GM23338 (cell line): ENCODE data around the gene HLCS.

Source experiments
- EZH2 ChIP-seq: fragments of 200-600 bp; sonication (generic); IDR thresholded peaks from one replicate; pipeline ENCODE4 v1.8.0; 2017; ENCODE audit warnings: antibody characterized with exemption, mild to moderate bottlenecking, low read depth; ENCODE audit not compliant: unreplicated experiment
- EZH2phosphoT487 ChIP-seq: fragments of 200-600 bp; sonication (generic); IDR thresholded peaks from one replicate; pipeline ENCODE4 v1.8.1; 2018; ENCODE audit warnings: antibody characterized with exemption; ENCODE audit not compliant: unreplicated experiment
- POLR2AphosphoS5 ChIP-seq: IDR thresholded peaks from 2 replicates; pipeline ENCODE4 v1.6.1; 2016; ENCODE audit warnings: antibody characterized with exemption, low read depth
- TF ChIP-seq, protein P1 (sequence below), 2 experiments: fragments of 200-600 bp in 1 of 2; sonication (generic) in 1 of 2; conservative IDR thresholded peaks; 2 replicates each; pipeline versions ENCODE4 v1.5.1 to v1.6.1; 2016 to 2017; ENCODE audit warnings: antibody characterized with exemption in 2 of 2, low read depth in 2 of 2, mild to moderate bottlenecking in 2 of 2, moderate library complexity in 1 of 2

DNA sequence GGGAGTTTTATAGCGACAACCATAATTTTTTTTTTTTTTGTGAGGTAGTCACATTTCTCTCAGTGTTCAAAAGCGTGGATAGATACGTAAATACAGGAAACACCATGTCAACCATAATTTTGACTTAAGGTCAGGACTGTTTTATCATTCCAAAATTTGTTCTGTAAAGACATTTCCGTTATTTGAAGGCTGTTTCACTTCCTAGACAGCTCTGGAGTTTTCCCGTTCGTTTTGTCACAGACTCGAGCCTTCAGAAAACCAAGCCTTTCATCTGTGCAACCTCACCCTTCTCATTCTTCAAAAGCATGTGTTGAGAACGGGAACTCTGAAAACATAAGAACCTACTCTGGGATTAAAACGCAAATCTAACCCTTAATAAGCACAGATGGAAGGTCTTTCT, 249.6 kb downstream of the HLCS start:
- TF ChIP-seq EZH2phosphoT487: no peak
- TF ChIP-seq, protein P1, sequence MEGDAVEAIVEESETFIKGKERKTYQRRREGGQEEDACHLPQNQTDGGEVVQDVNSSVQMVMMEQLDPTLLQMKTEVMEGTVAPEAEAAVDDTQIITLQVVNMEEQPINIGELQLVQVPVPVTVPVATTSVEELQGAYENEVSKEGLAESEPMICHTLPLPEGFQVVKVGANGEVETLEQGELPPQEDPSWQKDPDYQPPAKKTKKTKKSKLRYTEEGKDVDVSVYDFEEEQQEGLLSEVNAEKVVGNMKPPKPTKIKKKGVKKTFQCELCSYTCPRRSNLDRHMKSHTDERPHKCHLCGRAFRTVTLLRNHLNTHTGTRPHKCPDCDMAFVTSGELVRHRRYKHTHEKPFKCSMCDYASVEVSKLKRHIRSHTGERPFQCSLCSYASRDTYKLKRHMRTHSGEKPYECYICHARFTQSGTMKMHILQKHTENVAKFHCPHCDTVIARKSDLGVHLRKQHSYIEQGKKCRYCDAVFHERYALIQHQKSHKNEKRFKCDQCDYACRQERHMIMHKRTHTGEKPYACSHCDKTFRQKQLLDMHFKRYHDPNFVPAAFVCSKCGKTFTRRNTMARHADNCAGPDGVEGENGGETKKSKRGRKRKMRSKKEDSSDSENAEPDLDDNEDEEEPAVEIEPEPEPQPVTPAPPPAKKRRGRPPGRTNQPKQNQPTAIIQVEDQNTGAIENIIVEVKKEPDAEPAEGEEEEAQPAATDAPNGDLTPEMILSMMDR (conservative IDR thresholded peaks at IDR 0.05; ENCODE audit: low read depth in 2 of 2): no peak
- no peak for TF ChIP-seq EZH2
- no peak for TF ChIP-seq POLR2AphosphoS5
